ENCODE data around the gene TCAP. TPM values are rescaled to one million over a fixed set of nuclear protein-coding genes. Genes with fewer than 3 reads are reported as not detected.

Gene TCAP, protein sequence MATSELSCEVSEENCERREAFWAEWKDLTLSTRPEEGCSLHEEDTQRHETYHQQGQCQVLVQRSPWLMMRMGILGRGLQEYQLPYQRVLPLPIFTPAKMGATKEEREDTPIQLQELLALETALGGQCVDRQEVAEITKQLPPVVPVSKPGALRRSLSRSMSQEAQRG
- total RNA-seq: 1.5 TPM
- polyA plus RNA-seq (ENCODE audit: insufficient read depth, low read depth, low replicate concordance): 1.7 TPM
- long read RNA-seq, donor 1: 0 reads
- long read RNA-seq, donor 2: 0 reads
- long read RNA-seq, donor 3: 0 reads
- long read RNA-seq, donor 4: 0 reads
- long read RNA-seq, donor 5: 0 reads
- long read RNA-seq, donor 6, partial matches to known transcripts: 0 of 1 reads
- long read RNA-seq, donor 6, other reads (novel, unspliced or antisense): 0 of 1 reads
- long read RNA-seq, donor 7: 0 reads
- long read RNA-seq, donor 8: 0 reads
- long read RNA-seq, donor 9: 0 reads
- long read RNA-seq, donor 10: 0 reads

DNA sequence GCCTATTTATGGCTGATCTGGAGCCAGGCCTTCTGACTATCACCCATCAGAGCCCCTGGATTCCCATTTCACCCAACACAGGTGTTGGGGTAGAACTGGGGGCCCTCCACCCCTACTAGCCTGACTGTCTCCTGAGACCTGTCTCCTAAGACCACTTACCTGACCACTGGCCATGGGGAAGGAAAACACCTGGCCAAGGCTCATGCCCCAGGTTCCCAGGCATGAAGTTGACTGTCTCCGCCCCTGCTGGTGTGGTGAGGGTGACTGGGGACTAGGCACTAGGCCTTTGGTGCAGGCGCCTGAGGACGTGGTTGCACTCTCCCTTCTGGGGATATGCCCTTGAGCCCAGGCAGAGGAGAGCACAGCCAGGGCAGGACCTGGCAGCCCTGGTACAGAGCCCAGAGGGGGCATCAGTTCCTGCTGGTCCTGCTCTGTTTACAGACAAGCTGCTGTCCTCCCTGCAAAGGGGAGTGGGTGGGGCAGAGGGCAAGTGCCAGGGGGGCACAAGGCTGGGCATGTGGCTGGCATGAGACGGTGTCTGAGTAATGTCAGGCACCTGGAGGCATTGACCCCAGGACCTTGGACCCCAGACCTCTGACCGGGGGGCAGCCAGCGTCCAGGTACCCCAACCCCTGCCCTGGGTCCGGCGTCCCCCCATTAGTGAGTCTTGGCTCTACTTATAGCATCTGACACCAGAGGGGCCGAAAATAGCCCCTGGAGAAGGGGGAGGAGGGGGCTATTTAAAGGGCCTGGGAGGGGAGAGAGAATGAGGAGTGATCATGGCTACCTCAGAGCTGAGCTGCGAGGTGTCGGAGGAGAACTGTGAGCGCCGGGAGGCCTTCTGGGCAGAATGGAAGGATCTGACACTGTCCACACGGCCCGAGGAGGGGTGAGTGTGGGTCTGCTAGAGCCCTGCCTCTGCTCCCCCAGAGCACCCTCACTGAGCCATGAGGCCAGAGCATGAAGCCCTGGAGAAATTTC lies at the start of gene TCAP:
TCAP (plus strand) TSS at position 769 of the 981 bp plus-strand sequence; CDS start at position 780, 11 bp downstream.
- peaks cover 0 to 35% (median 19%) of the 10 kb centered on the region in 3 donors for H3K4me1 ChIP-seq (ENCODE audit: control insufficient read depth in 2 of 3, insufficient read depth in 2 of 3, low read depth in 1 of 3, low read length in 3 of 3)
- H3K27me3 ChIP-seq (ENCODE audit: control insufficient read depth, insufficient read depth, low read length): no peaks in the 10 kb centered on the region
- DNase-seq (peak in 1 of 5 donors; percentile 77), FAIRE-seq (no peak)
- H3K27ac ChIP-seq (ENCODE audit: low read depth in 2 of 2, low read length in 2 of 2): peak within 1 kb of the TSS in 1 of 2 donors; percentile 43
- H3K9ac ChIP-seq (ENCODE audit: low read length in 3 of 3): peak within 1 kb of the TSS in 1 of 3 donors; percentile 36
- H3K4me3 ChIP-seq (ENCODE audit: low read length in 3 of 3): no peak within 1 kb of the TSS
- no peaks in the 10 kb centered on the region for H3K9me3 ChIP-seq (ENCODE audit: control insufficient read depth in 2 of 3, insufficient read depth in 1 of 3, low read length in 3 of 3)
- peaks cover 0 to 16% (median 6%) of the 10 kb centered on the region in 3 donors for H3K36me3 ChIP-seq (ENCODE audit: control insufficient read depth in 2 of 3, insufficient read depth in 3 of 3, low read length in 3 of 3)
- TF ChIP-seq, protein P1, sequence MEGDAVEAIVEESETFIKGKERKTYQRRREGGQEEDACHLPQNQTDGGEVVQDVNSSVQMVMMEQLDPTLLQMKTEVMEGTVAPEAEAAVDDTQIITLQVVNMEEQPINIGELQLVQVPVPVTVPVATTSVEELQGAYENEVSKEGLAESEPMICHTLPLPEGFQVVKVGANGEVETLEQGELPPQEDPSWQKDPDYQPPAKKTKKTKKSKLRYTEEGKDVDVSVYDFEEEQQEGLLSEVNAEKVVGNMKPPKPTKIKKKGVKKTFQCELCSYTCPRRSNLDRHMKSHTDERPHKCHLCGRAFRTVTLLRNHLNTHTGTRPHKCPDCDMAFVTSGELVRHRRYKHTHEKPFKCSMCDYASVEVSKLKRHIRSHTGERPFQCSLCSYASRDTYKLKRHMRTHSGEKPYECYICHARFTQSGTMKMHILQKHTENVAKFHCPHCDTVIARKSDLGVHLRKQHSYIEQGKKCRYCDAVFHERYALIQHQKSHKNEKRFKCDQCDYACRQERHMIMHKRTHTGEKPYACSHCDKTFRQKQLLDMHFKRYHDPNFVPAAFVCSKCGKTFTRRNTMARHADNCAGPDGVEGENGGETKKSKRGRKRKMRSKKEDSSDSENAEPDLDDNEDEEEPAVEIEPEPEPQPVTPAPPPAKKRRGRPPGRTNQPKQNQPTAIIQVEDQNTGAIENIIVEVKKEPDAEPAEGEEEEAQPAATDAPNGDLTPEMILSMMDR (IDR thresholded peaks at IDR 0.05; ENCODE audit: borderline replicate concordance, extremely low read depth, insufficient read depth): no peak
- intact Hi-C loops (cut with DNase I): no loop called here

DNA sequence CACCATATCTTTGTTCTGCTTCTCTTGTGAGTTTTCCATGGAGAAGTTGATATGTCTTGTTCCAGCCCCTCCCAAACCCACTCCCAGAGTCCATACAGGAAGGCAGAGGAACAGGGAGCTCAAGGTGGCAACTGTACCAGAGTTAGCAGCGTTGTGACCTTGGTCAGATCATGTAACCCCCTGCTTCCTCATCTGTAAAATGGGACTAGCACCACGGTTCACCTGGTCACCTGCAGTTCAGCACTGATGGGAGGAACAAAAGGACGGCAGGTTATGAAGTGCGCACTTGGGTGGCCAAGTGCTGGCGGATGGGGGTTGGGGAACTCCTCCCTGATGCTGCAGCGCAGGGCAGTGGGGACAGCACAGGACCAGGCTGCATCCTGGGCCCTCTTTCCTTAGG lies 49.7 kb upstream of the TCAP start:
- no peak for FAIRE-seq
- Histone ChIP-seq H3K9ac (ENCODE audit: low read length in 3 of 3) (no peak overlapping the region), H3K4me3 (ENCODE audit: low read length in 3 of 3) (no peak overlapping the region), H3K36me3 (ENCODE audit: control insufficient read depth in 2 of 3, insufficient read depth in 3 of 3, low read length in 3 of 3) (no peaks in the 10 kb centered on the region), H3K27ac (ENCODE audit: low read depth in 2 of 2, low read length in 2 of 2) (no peak overlapping the region), H3K9me3 (ENCODE audit: control insufficient read depth in 2 of 3, insufficient read depth in 1 of 3, low read length in 3 of 3) (no peaks in the 10 kb centered on the region), H3K4me1 (ENCODE audit: control insufficient read depth in 2 of 3, insufficient read depth in 2 of 3, low read depth in 1 of 3, low read length in 3 of 3) (no peaks in the 10 kb centered on the region), H3K27me3 (ENCODE audit: control insufficient read depth, insufficient read depth, low read length) (peaks cover 2% of the 10 kb centered on the region)
- peak in 1 of 5 donors; percentile 43 for DNase-seq
- TF ChIP-seq, protein P1 (IDR thresholded peaks at IDR 0.05; ENCODE audit: borderline replicate concordance, extremely low read depth, insufficient read depth): no peak
- intact Hi-C loops (cut with DNase I): no loop called here

DNA sequence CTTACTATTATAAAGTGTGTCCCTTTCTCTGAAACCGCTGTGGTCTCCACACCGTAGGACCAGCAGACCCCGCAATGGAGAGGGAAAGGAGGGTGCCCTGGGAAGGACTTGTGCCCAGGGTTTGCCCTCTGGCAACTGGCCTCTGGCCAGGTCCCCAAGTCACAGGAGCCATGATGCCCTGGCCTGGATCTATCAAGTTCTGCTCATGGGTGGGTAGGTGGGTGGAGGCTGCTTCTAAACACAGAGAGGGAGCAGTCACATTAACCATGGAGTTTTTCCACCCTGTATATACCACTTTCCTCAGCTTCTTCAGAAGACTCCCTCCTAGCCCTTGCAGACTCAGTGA lies 48.1 kb upstream of the TCAP start:
- H3K4me3 ChIP-seq (ENCODE audit: low read length in 3 of 3): no peak overlapping the region
- FAIRE-seq (no peak), DNase-seq (no peak)
- peaks cover 0 to 2% (median 1%) of the 10 kb centered on the region in 3 donors for H3K4me1 ChIP-seq (ENCODE audit: control insufficient read depth in 2 of 3, insufficient read depth in 2 of 3, low read depth in 1 of 3, low read length in 3 of 3)
- H3K9ac ChIP-seq (ENCODE audit: low read length in 3 of 3): no peak overlapping the region
- intact Hi-C loops (cut with DNase I): no loop called here
- no peaks in the 10 kb centered on the region for H3K36me3 ChIP-seq (ENCODE audit: control insufficient read depth in 2 of 3, insufficient read depth in 3 of 3, low read length in 3 of 3)
- H3K27me3 ChIP-seq (ENCODE audit: control insufficient read depth, insufficient read depth, low read length): peaks cover 2% of the 10 kb centered on the region
- no peaks in the 10 kb centered on the region for H3K9me3 ChIP-seq (ENCODE audit: control insufficient read depth in 2 of 3, insufficient read depth in 1 of 3, low read length in 3 of 3)
- H3K27ac ChIP-seq (ENCODE audit: low read depth in 2 of 2, low read length in 2 of 2): no peak overlapping the region
- TF ChIP-seq, protein P1 (IDR thresholded peaks at IDR 0.05; ENCODE audit: borderline replicate concordance, extremely low read depth, insufficient read depth): no peak
